Memory B cell (primary cell): ENCODE measurements around the gene ESPL1.

ENCODE experiments used
- ATAC-seq: fragments of 150-1000 bp; cut with Tn5 transposase; 2 replicates; pipeline ENCODE4 v1.10.0; 2021; ENCODE audit warnings: low read depth, mild to moderate bottlenecking, moderate library complexity
- DNase-seq, 2 donors: peaks; one replicate each; pipeline ENCODE4 v3.0.0; 2022; ENCODE audit warnings: low spot score in 2 of 2
- H3K27ac Mint-ChIP-seq: one replicate; pipeline ENCODE4 v1.8.0; 2022; ENCODE audit warnings: mild to moderate bottlenecking, moderate library complexity, mixed read lengths
- H3K27me3 Mint-ChIP-seq: one replicate; pipeline ENCODE4 v1.8.0; 2022; ENCODE audit warnings: mixed read lengths
- H3K36me3 Mint-ChIP-seq: one replicate; pipeline ENCODE4 v1.8.0; 2022; ENCODE audit warnings: mild to moderate bottlenecking, mixed read lengths
- H3K4me1 Mint-ChIP-seq: one replicate; pipeline ENCODE4 v1.8.0; 2022; ENCODE audit warnings: mixed read lengths
- H3K4me3 Mint-ChIP-seq: one replicate; pipeline ENCODE4 v1.8.0; 2022; ENCODE audit warnings: mild to moderate bottlenecking, moderate library complexity, mixed read lengths
- H3K9me3 Mint-ChIP-seq: one replicate; pipeline ENCODE4 v1.8.0; 2022; ENCODE audit warnings: mixed read lengths

The ESPL1 gene

GRCh38 chr12:53236443-53237111 lies 31.5 kb upstream of the ESPL1 start:
- DNase-seq = peak in 1 of 2 donors; percentile 36
- Mint-ChIP-seq H3K4me3 (peak overlapping the region; percentile 37), H3K27me3 (no peaks in the 10 kb centered on the region), H3K27ac (peak overlapping the region; percentile 77), H3K36me3 (no peaks in the 10 kb centered on the region), H3K4me1 (peaks cover 37% of the 10 kb centered on the region), H3K9me3 (no peaks in the 10 kb centered on the region)
- ATAC-seq = peak; percentile 73

DNA sequence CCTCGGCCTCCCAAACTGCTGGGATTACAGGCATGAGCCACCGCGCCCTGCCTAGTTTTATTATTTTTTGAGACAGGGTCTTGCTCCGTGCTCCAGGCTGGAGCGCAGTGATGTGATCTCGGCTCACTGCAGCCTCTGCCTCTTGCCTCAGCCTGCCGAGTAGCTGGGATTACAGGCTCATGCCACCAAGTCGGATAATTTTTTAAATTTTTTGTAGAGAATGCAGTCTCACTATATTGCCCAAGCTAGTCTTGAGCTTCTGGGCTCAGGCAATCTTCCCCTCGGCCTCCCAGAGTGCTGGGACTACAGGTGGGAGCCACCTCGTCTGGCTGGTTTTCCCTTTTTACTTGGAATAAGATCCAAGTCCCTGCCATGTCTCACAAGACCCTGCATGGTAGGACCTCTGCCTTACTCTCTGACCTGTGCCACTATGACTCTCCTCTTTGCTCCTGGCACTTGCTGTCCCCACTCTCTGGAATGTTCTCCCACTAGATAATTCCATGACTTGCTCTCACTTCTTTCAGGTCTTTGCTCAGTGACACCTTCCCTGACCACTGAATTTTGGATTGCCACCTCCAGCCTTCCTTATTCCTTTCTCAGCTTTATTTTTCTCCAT lies 28.3 kb upstream of the ESPL1 start:
- Mint-ChIP-seq H3K9me3 (no peaks in the 10 kb centered on the region), H3K27ac (peak overlapping the region; percentile 38), H3K4me1 (peaks cover 37% of the 10 kb centered on the region), H3K4me3 (no peak overlapping the region), H3K36me3 (no peaks in the 10 kb centered on the region), H3K27me3 (peaks cover 3% of the 10 kb centered on the region)
- DNase-seq = no peak
- no peak for ATAC-seq

DNA sequence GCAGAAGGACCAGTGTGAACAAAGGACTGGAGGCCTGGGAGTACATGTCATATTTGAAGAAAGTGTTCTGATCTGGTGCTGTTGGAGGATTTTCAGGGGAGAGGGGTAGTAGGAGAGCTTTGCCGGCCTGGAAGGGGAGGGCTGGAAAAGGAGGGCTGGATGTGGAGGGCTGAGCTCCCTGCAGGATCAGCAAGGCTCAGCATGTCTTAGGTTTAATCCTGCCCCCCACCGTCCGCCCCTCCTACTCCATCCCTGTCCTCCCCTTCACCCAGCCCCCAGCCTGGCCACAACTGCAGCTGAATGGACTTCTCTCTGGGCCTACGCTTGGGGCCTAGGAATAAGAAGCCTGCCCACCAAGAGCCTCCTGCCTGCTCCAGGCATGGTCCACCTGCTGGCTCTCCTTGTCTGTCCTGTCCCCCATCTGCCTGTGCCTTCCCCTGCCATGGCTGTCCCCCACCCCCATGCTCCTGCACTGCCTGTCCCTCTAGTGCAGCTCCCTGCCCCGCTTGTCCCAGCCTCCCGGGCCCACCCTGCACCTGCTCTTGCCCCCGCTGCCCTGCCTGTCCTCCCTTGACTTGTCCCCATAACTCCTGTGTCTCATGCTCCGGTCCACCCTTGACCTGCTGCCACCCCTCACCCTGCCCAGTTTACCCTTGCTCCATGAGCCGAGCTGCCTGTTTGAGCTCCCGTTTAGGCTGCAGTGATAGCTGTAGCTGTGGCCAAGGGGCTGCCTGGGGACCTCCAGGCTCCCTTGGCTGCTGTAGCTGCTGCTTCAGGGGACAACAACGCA lies 26.3 kb upstream of the ESPL1 start:
- H3K4me1 Mint-ChIP-seq = peaks cover 23% of the 10 kb centered on the region
- H3K27ac Mint-ChIP-seq = no peak overlapping the region
- H3K27me3 Mint-ChIP-seq = peaks cover 3% of the 10 kb centered on the region
- H3K36me3 Mint-ChIP-seq = no peaks in the 10 kb centered on the region
- H3K9me3 Mint-ChIP-seq = no peaks in the 10 kb centered on the region
- ATAC-seq (no peak), DNase-seq (no peak)
- no peak overlapping the region for H3K4me3 Mint-ChIP-seq

DNA sequence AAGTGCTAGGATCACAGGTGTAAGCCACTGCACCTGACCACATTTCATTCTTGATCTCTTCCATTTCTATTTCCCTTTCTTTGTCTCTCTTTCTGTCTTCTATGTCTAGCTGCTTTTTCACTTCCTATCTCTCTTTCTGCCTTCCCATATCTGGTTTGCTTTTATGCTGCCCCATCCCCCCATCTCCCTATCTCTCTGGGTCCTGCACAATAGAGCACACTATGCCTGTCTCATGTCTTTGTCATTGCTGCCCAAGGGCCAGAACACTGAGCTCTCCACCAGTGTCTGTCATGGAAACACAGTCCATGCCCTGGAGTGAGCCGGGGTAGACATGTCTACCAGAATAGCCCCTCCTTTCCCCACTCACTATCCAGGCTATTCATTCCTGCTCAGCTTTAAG lies 23.8 kb upstream of the ESPL1 start:
- H3K27ac Mint-ChIP-seq = no peak overlapping the region
- peaks cover 18% of the 10 kb centered on the region for H3K4me1 Mint-ChIP-seq
- ATAC-seq (no peak), DNase-seq (no peak)
- H3K36me3 Mint-ChIP-seq = no peaks in the 10 kb centered on the region
- H3K27me3 Mint-ChIP-seq = peaks cover 3% of the 10 kb centered on the region
- H3K4me3 Mint-ChIP-seq = no peak overlapping the region
- H3K9me3 Mint-ChIP-seq = no peaks in the 10 kb centered on the region

DNA sequence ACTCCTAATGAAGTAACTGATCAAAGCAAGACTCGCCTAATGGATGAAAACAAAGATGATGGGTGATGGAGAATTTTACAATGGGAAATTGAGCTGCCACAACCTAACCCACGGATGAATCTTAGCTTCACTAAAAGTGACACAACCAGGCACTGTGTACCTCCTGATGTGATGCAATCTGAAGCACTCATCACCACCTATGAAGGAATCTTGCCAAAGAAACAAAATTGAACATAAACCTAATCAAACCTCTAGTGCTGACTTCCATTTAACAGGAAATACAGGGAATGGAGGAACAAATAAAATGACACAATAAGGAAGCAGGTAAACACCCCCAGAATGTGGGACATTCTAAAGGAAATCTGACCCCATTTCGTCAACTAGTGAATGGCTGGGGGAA lies 22.8 kb upstream of the ESPL1 start:
- ATAC-seq = no peak
- Mint-ChIP-seq H3K27ac (no peak overlapping the region), H3K36me3 (no peaks in the 10 kb centered on the region), H3K4me3 (no peak overlapping the region), H3K9me3 (no peaks in the 10 kb centered on the region), H3K4me1 (peaks cover 14% of the 10 kb centered on the region), H3K27me3 (peaks cover 3% of the 10 kb centered on the region)
- no peak for DNase-seq

GRCh38 chr12:53251477-53252348 lies 16.4 kb upstream of the ESPL1 start:
- Mint-ChIP-seq H3K4me1 (peaks cover 33% of the 10 kb centered on the region), H3K36me3 (peaks cover 5% of the 10 kb centered on the region), H3K27me3 (no peaks in the 10 kb centered on the region), H3K9me3 (no peaks in the 10 kb centered on the region), H3K27ac (peak overlapping the region; percentile 93), H3K4me3 (peak overlapping the region; percentile 97)
- ATAC-seq = peak; percentile 78
- DNase-seq = peak; percentile 59 to 72

DNA sequence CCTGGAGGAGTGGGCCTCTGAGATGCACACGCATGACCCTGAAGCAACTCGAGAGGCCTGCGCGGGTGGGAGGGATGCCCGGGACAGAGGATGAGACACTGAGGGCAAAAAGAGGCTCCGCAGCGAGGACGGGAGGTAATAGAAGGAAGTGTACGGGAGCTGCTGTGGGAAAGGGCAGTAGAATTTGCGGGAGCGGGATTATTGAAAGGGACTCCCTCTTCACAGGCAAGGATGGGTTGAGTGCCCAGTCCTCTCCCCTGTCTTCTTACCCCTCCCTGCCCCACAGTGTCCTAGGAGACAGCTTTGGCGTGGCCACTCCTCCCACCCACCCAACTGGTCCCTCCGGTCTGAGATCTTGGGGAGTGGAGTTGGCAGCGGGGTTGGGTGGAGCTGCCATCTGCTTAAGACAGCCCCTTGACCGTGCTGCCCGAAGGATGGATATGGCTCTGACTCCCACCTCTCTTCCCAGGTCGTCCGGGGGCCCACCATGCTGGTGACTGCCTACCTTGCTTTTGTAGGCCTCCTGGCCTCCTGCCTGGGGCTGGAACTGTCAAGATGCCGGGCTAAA lies 15.7 kb upstream of the ESPL1 start:
- Mint-ChIP-seq H3K36me3 (peaks cover 5% of the 10 kb centered on the region), H3K4me3 (peak overlapping the region; percentile 97), H3K4me1 (peaks cover 34% of the 10 kb centered on the region), H3K27me3 (no peaks in the 10 kb centered on the region), H3K9me3 (no peaks in the 10 kb centered on the region), H3K27ac (peak overlapping the region; percentile 93)
- no peak for ATAC-seq
- DNase-seq = no peak

DNA sequence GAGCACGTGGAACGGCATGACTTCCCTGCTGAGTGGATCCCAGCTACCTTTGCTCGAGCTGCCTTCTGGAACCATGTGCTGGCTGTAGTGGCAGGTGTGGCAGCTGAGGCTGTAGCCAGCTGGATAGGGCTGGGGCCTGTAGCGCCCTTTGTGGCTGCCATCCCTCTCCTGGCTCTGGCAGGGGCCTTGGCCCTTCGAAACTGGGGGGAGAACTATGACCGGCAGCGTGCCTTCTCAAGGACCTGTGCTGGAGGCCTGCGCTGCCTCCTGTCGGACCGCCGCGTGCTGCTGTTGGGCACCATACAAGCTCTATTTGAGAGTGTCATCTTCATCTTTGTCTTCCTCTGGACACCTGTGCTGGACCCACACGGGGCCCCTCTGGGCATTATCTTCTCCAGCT lies 14.8 kb upstream of the ESPL1 start:
- Mint-ChIP-seq H3K9me3 (no peaks in the 10 kb centered on the region), H3K4me1 (peaks cover 38% of the 10 kb centered on the region), H3K36me3 (peaks cover 5% of the 10 kb centered on the region), H3K27ac (peak overlapping the region; percentile 93), H3K4me3 (peak overlapping the region; percentile 97), H3K27me3 (no peaks in the 10 kb centered on the region)
- DNase-seq = no peak
- no peak for ATAC-seq

DNA sequence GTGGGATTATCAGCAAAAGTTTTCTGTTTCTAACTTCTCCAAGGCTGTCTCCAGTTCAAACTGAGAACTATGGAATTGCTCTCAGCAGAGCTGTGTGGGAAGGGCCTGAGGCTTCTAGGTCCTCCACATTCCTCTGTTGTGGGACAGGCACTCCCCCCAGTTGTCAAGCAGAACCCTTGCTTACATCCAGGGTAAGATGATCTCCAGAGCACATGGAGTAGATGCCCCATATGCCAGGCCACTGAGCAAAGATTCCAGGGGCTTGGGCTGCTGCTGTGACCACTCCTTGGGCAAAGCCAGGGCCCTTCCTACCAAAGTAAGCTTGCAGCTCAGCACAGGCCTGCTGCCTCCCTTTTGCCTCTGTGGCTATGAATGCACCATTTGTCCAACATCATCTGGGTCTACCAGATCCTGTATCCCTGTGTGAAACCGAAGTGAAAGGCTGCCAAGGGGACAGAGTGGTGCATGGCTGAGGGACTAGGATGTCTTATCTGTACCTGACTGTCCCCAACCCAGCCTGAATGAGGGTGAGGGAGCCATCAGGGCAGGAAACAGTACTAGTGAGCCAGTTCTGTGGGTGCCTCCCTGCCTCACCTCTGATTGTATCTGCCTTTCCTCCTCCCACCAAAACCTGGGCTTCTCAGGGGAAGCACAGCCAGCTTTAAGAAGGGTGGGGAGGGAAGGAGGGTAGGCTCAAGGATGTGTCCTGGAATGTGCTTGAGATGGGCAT lies 13.1 kb upstream of the ESPL1 start:
- Mint-ChIP-seq H3K9me3 (no peaks in the 10 kb centered on the region), H3K27ac (no peak overlapping the region), H3K36me3 (peaks cover 5% of the 10 kb centered on the region), H3K4me3 (no peak overlapping the region), H3K27me3 (no peaks in the 10 kb centered on the region), H3K4me1 (peaks cover 43% of the 10 kb centered on the region)
- no peak for ATAC-seq
- no peak for DNase-seq

GRCh38 chr12:53255996-53256395 lies 12.1 kb upstream of the ESPL1 start:
- Mint-ChIP-seq H3K4me1 (peaks cover 42% of the 10 kb centered on the region), H3K27ac (peak overlapping the region; percentile 89), H3K9me3 (no peaks in the 10 kb centered on the region), H3K27me3 (no peaks in the 10 kb centered on the region), H3K36me3 (peaks cover 5% of the 10 kb centered on the region), H3K4me3 (peak overlapping the region; percentile 34)
- ATAC-seq = peak; percentile 79
- peak in 1 of 2 donors; percentile 39 for DNase-seq

DNA sequence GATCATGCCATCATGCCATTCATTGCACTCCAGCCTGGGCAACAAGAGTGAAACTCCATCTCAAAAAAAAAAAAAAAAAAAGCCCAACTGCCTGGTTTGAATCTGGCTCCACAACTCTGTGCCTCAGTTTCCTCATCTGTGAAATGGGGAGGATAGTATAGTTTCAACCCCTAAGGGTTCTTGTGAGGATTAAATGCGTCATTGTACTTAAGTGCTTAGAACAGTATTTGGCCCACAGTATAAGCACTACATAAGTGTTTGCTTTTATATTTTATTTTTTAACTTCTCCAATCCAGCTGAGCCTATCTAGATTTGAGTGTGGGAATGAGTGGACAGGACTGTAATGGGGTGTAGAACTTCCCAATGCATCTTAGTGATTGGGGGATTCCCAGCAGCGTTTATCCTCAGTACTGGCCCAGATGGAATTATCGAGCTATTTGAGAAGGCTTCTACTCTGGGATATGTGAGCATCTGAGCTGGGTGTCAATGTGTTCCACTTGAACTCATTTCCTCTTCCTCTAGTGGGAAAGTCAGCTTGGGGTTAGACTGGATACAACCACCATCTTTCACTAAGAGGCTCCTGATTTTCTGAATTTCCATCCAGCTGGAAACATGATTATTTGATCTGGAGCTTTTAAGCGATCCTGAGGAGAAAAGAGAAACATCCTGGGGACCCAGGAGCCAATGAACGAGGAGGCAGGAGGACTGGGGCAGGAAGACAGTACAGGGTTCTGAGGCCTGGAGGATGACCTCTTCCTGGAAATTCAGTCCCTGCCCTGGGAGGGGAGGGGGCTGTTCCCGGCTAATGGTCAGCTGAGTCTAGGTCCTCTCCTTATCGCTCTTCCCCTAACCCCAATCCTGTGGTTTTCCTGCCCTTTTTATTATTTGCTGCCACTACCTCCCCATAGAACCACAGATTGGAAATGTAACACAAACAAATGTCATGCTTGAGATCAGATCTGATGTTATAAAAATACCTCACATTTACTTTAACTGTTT lies 9.3 kb upstream of the ESPL1 start:
- peaks cover 21% of the 10 kb centered on the region for H3K4me1 Mint-ChIP-seq
- H3K9me3 Mint-ChIP-seq = no peaks in the 10 kb centered on the region
- H3K36me3 Mint-ChIP-seq = no peaks in the 10 kb centered on the region
- DNase-seq = no peak
- ATAC-seq = no peak
- H3K27me3 Mint-ChIP-seq = no peaks in the 10 kb centered on the region
- peak overlapping the region; percentile 45 for H3K27ac Mint-ChIP-seq
- H3K4me3 Mint-ChIP-seq = no peak overlapping the region

DNA sequence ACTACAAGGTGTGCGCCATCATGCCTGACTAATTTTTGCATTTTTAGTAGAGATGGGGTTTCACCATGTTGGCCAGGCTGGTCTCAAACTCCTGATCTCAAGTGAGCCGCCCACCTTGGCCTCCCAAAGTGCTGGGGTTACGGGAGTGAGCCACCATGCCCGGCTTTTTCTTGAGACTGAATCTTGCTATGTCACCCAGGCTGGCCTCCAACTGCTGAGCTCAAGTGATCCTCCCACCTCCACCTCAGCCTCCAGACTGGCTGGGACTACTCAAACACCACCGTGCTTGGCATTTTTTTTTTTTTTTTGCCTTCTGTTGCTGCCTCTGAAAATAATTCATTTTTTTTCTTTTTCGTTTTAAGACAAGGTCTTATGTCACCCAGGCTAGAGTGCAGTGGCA lies 8.2 kb upstream of the ESPL1 start:
- DNase-seq (no peak), ATAC-seq (no peak)
- H3K36me3 Mint-ChIP-seq = no peaks in the 10 kb centered on the region
- no peak overlapping the region for H3K4me3 Mint-ChIP-seq
- H3K27ac Mint-ChIP-seq = no peak overlapping the region
- H3K27me3 Mint-ChIP-seq = no peaks in the 10 kb centered on the region
- H3K4me1 Mint-ChIP-seq = peaks cover 21% of the 10 kb centered on the region
- no peaks in the 10 kb centered on the region for H3K9me3 Mint-ChIP-seq
